GM21576 (cell line): ENCODE results near the gene DOK5.
A peak's percentile ranks its signal among the peaks of the same experiment; 100 is the strongest.

Source experiments
- ATAC-seq: cut with Tn5 transposase; IDR thresholded peaks from one replicate; pipeline ENCODE4 v1.9.1; 2021; ENCODE audit warnings: mild to moderate bottlenecking, moderate library complexity; ENCODE audit not compliant: unreplicated experiment

Gene DOK5

GRCh38 chr20:54640800-54641199 lies 165.4 kb downstream of the DOK5 start:
- no peak for ATAC-seq

GRCh38 chr20:54642864-54643667 lies 167.7 kb downstream of the DOK5 start:
- ATAC-seq, result no peak

GRCh38 chr20:54643761-54644160 lies 168.4 kb downstream of the DOK5 start:
- no peak for ATAC-seq

GRCh38 chr20:54645445-54646155 lies 170.2 kb downstream of the DOK5 start:
- no peak for ATAC-seq

GRCh38 chr20:54646156-54646517 lies 170.7 kb downstream of the DOK5 start:
- no peak for ATAC-seq

- no peak for ATAC-seq
These were observed 173.2 kb downstream of the DOK5 start for GRCh38 chr20:54648421-54649142.

GRCh38 chr20:54649511-54649962 lies 174.1 kb downstream of the DOK5 start:
- ATAC-seq, result peak; percentile 71

- ATAC-seq, result no peak
These were observed 174.8 kb downstream of the DOK5 start for GRCh38 chr20:54650052-54650719.

GRCh38 chr20:54651252-54651651 lies 175.9 kb downstream of the DOK5 start:
- no peak for ATAC-seq

- ATAC-seq, result no peak
These were observed 179.1 kb downstream of the DOK5 start for GRCh38 chr20:54654450-54654849.

- no peak for ATAC-seq
These were observed 182.0 kb downstream of the DOK5 start for GRCh38 chr20:54657268-54657826.

- no peak for ATAC-seq
These were observed 183.1 kb downstream of the DOK5 start for GRCh38 chr20:54658525-54658924.

- no peak for ATAC-seq
These were observed 185.9 kb downstream of the DOK5 start for GRCh38 chr20:54661265-54661664.

- ATAC-seq, result no peak
These were observed 186.6 kb downstream of the DOK5 start for GRCh38 chr20:54661880-54662465.

GRCh38 chr20:54665812-54666211 lies 190.4 kb downstream of the DOK5 start:
- ATAC-seq, result no peak

- ATAC-seq, result peak; percentile 66
These were observed 193.1 kb downstream of the DOK5 start for GRCh38 chr20:54668271-54669039.

GRCh38 chr20:54669040-54669363 lies 193.6 kb downstream of the DOK5 start:
- no peak for ATAC-seq

GRCh38 chr20:54678253-54678652 lies 202.9 kb downstream of the DOK5 start:
- no peak for ATAC-seq

- ATAC-seq, result no peak
These were observed 205.0 kb downstream of the DOK5 start for GRCh38 chr20:54680439-54680838.
